ENCODE measurements around the gene AUH.
A peak's percentile ranks its signal among the peaks of the same experiment; 100 is the strongest.

Gene AUH

DNA sequence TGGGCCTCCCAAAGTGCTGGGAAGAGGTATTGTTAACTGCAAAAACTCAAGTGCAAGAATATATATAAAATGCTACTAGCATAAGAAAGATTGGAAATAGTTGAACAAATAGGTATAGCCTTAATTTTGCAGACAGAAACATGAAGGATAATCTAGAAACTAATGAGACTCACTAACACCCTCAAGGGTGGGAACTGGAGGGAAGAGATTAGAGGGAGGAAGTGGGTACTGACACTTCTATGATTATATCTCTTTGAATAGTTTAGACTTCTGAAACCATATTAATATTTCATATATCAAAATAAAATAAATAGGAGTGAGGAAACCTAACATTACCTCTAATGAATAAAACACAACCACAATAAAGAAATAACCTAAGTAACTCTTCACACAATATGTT, 23.0 kb downstream of the AUH start:
- DNase-seq (ENCODE audit: low spot score), result no peak

DNA sequence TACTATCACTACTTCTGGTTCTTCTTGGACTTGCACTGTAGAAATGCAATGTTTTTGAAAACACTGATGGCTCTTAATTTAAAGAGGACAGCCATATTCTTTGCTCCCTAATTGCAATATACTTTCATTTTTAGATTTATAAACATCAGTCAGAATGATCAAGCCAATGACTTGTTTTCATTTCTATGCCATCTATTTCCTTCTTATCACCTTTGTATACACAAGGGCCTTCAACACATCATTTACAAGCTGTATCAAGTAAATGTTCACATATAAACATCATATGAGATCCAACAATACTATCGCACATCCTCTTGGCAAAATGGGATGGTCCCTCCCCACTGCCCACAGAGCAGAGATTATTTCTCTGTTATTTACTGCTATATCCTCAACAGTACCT, 24.9 kb downstream of the AUH start:
- DNase-seq (ENCODE audit: low spot score), result no peak

GRCh38 chr9:91334053-91334452, 27.7 kb downstream of the AUH start:
- DNase-seq (ENCODE audit: low spot score), result no peak

DNA sequence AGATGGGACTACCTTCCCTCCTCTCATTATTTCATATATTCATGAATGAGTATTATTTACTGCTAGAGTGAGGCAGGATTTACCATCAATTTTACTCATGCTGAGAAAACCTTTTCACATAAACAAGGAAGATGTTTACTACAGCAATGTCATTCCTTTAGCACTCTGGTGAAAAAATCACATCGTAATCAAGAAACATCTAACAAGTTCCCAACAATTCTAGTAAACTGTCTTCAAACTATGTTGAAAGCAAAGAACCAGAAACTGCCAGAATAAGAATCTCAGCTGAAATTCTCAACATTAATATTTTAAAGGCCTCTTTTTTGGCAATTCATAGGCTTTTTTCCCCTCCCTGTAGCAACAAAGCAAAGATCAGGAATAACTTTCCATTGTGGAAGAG, 28.2 kb downstream of the AUH start:
- DNase-seq (ENCODE audit: low spot score), result no peak

DNA sequence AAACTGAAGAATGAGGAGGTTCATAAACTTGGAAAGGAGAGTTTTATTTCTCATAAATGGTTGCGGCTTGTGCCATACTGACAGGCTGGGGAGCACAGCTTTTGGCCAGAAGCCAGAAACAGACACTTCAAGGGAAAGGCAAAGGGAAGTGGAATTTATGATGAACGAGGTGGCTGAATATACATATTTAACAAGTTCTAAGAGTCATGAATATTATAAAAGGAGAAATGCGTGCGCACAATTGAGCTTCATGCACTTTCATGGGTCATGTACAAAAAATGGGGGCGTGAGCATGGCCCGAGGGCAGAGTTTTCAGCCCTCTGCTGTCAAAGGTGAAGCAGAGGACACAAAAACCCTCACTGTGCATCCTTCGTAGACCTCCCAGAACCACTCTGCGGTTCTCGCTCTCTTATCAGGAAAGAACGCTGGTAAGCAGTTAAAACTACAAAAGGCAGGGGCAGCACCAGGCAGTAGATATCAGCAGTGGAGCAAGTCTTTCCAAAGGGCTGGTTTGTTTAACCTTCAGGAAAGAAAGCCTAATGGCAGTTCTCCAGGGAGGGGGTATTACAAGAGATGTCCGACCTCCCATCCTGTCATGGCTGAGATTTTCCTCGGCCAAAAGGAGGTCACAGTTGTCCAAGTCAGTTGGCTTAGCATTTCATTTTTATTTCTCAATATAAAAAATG, 29.0 kb downstream of the AUH start:
- DNase-seq (ENCODE audit: low spot score), result no peak

GRCh38 chr9:91331849-91332248, 29.9 kb downstream of the AUH start:
- DNase-seq (ENCODE audit: low spot score), result no peak

DNA sequence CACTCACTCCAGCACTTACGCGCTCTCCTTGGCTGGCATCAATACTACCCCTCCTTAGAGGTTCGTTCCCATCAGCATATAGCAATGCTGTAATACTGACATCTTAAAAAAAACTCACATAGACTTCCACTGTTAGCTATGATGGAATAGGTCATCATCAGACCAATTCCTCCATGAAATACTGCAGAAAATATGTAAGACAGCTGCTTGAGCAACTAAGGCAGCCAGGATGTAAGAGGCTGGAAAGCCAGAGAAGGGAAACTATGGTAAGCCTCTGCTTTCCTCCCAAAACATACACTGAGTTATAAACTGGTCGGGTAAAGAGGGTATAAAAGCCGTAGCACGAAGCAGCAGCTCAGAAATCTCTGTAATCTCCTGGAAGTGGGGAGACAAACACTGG, 33.5 kb downstream of the AUH start:
- no peak for DNase-seq (ENCODE audit: low spot score)

DNA sequence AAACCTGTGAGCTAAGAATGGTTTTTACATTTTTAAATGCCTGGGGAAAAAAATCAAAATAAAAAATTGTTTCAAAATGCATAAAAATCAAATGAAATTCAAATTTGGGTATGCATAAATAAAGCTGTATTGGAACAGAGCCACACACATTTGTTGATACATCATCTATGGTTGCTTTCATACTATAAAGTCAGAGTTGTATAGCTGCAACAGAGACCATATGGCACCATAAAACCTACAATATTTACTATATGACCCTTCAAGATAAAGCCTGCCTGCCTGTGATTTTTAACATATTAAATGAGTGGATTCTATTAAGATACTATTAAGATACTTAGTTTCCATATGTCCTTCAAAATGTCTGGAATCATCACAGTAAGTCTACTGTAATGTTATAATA, 40.0 kb downstream of the AUH start:
- DNase-seq (ENCODE audit: low spot score), result no peak

DNA sequence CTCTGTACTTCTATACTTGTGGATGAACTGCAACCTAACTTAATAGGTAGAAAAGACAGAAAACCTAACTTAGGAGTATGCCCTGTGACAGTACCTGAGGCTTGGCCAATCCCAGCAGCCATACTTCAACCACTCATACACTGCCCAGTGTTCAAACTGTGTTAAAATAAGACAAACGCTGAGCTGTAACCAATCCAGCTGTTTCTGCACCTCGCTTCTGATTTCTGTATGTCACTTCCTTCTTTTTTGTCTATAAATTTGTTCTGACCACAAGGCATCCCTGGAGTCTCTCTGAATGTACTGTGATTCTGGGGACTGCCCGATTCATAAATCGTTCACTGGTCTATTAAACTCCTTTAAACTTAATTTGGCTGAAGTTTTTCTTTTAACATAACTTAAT, 41.4 kb downstream of the AUH start:
- DNase-seq (ENCODE audit: low spot score), result no peak

DNA sequence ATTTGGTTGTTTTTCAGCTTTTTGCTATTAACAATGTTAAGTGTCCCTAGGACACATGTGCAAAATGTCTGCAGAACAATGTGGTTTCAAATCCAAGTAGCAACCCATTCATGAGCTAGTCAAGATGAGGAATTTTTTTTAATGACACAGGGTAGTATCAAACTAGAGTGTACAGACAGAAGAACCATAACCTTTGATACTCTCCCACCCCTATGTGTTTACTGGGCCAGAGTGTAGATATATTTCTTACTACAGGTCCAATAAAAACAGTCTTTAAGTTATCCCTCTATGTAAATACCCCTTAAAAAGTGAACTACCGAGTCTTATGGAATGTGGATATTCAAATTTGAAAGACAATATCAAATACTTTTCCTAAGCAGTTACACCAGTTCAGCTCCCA, 45.6 kb downstream of the AUH start:
- no peak for DNase-seq (ENCODE audit: low spot score)

- no peak for DNase-seq (ENCODE audit: low spot score)
Observed at GRCh38 chr9:91315191-91315590, 46.5 kb downstream of the AUH start.

DNA sequence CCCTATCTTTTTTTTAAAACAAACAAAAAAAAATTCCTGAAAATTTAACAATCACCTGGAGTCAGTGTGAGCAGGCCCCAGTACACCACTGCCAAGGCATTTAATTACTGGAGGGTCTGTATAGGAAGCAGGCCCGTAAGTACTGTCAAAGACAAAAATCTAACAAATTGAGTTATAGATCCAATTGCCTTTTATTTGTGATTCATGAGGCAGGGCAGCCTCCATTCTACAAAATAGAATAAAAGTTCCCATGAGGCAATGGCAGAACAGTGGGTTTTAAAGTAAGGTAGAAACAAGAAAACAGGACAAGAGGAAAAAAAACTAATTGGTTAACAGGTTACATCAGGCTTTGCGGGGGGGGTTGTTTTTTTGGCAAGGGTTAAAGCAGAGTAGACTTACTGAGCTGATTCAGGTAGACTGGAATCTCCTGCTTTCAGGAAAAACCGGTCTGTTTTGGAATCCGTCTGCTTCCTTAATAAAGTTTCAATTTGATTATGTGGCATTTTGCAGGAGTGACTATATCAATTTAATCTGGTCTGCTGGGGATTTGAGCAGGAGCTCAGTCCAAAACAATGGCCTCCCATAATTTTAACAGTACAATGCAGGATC, 48.9 kb downstream of the AUH start:
- no peak for DNase-seq (ENCODE audit: low spot score)

- no peak for DNase-seq (ENCODE audit: low spot score)
Observed at GRCh38 chr9:91310037-91310436, 51.7 kb downstream of the AUH start.

DNA sequence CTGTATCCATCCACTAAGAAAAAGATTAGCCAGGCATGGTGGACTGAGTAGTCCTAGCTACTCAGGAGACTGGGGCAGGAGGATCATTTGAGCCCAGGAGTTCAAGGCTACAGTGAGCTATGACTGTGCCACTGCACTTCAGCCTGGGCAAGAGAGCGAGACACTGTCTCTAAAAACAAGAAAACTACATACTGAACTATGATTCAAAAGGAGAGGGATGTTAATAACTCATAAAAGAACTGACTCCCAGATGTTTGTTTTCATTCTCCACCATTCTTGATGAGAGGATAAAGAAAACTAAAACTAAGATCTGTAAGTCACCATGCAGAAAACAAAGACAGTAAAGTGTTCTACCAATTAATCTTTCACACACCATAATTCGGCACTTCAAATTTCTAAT, 53.5 kb downstream of the AUH start:
- no peak for DNase-seq (ENCODE audit: low spot score)

DNA sequence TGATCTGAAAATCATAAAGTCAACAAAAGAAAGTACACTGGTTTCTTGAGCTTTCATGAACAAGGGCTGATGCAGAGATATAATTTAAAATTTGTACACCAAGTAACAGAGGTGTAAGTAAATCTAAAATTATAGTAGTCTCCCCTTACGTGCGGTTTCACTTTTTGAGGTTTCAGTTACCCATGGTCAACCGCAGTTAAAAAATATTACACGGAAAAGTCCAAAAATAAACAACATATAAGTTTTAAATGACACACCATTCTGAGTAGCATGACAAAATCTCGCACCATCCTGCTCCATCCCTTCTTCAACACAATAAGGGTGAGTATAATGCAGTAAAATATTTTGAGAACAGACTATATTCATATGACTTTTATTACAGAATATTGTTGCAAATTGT, 54.4 kb downstream of the AUH start:
- no peak for DNase-seq (ENCODE audit: low spot score)

GRCh38 chr9:91306296-91306630, 55.5 kb downstream of the AUH start:
- DNase-seq (ENCODE audit: low spot score), result no peak

DNA sequence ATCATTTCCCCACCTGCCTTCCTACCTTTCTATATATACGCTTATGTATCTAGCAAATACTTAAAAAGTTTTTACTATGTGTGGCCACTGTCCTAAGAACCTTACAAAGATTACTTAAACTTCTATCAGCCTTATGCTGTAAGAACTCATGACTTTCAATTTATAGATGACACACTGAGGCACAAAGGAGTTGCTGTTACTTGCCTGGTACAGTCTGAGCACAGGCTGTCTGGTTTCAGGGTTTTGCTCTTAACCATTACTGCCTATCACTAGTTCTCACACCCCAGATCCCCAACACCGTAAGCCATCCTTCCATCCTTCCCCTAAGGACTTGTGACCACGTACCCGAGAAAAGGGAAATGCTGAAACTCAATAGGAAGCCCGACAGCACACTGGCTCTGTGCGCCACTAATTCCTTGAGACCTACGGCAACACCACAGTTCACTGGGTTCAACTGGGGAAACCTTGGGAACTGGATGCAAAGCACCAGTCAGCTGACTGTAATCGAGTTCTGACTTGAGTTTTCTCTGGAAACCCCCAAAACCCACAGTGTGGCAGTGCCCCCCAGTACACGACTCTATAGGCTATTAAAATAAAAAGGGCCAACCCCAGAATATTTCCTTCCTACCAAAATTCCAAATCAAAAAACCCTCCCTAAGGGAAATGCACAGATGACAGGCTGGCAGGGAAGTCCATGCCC, 56.0 kb downstream of the AUH start:
- no peak for DNase-seq (ENCODE audit: low spot score)

DNA sequence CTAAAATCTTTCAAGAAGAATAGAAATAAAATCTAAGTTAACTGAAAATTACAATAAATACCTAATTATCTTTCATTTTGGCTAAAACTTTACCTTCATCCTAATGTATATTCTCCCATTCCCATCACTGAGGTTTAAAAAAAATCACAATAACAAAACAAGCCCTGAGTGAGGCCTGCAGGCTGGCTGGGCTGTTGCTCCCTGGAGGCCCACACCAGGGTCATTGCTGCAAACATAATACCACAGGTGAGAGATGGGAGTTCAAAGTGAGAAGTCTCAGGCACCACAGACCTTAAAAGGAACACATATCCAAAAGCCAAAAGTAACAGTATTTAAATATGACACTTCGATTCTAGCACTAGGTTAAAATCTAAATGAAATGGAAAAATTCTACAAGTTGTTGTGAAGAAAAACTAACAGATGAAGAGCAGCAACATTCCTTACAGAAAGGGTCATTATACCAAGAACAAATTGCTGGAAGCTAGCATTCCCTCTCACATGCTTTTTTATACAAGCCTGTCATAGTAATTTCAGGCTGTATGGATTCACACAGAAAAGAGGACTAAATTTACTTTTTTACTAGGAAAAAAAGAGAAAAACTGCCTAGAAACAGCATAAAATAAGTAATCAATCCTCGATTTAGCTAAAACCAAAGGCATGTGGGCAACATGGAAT, 57.8 kb downstream of the AUH start:
- no peak for DNase-seq (ENCODE audit: low spot score)

DNA sequence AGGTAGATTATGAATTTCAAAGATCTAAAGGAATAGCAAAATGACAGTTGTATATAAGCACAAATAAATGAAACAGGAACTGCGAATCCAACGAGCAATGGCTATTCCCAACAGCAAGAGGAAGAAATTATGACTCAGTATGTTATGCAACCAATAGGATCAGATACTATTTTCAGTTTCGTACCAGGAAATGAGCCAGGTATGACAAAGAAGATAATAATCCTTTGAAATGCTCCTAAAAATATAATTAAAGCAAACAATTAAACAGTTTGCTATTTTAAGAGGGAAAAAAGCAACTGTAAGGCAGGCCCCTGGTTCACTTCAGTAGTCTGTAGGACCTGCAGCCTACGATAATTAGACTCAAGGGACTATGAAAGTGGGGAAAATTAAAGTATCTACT, 58.9 kb downstream of the AUH start:
- DNase-seq (ENCODE audit: low spot score), result peak; percentile 94

DNA sequence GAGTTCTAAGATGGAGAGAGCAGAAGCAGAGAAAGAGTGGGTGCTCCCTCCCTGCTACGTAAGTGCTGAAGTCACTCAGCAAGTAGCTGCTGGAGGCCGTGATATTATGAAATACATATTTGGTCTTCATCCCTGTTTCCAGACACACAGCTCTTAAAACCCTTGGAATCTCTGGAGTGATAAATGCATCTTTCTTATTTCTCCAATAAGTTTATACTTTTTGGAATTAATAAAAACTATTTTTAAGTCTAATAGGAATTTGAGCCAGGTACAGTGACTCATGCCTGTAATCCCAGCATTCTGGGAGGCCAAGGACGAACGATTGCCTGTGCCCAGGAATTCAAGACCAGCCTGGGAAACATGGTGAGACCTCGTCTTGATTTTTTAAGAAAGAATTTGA, 60.6 kb downstream of the AUH start:
- DNase-seq (ENCODE audit: low spot score), result no peak

- DNase-seq (ENCODE audit: low spot score), result no peak
Observed at GRCh38 chr9:91298311-91298710, 63.4 kb downstream of the AUH start.

GRCh38 chr9:91297306-91297705, 64.4 kb downstream of the AUH start:
- DNase-seq (ENCODE audit: low spot score), result no peak

DNA sequence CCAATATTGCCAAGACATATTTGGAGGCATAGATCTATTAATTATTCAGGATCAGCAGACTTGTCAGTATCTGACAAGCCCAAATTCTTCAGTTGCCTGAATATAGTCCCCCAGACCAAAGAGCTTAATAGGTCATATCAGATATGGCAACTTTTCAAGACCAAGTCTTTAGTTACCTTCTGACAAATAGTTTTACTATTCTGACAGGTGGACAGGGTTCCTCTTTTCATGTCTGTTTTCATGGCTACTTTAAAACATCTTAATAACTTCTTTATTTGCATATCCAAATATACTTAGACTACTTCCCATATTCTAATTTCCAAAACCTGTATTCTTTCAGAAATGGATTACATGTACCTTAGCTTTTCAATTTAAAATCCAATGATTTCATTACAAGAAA, 65.4 kb downstream of the AUH start:
- DNase-seq (ENCODE audit: low spot score), result no peak

Data from kidney capillary endothelial cell (primary cell).